Measurements from ENCODE around the gene PLEKHG2. TPM values are rescaled to one million over a fixed set of nuclear protein-coding genes. Genes with fewer than 3 reads are reported as not detected.

PLEKHG2 gene
- total RNA-seq, 1 donor from 2014 or later, result 14.1 TPM

DNA sequence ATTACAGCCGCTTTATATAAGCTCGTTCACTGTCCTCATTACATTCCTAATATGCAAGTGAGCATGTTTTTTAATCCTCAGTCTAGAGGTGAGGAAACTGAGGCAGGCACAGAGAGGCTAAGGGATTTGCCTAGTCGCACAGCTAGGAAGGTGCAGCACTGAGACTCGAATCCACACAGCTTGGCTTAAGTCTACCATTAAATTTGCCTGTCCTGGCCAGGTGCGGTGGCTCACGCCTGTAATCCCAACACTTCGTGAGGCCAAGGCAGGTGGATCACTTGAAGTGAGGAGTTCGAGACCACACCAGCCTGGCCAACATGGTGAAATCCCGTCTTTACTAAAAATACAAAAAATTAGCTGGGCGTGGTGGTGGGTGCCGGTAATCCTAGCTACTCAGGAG, 15.2 kb downstream of the PLEKHG2 start:
- intact Hi-C loops (cut with micrococcal nuclease), result no loop called here
- H3K27ac ChIP-seq (replicated peaks), result peak overlapping the region; percentile 95
- H3K4me1 ChIP-seq, result peaks cover 27% of the 10 kb centered on the region
- no peak overlapping the region for H3K4me3 ChIP-seq
- no peak for DNase-seq
- H3K36me3 ChIP-seq, result peaks cover 28% of the 10 kb centered on the region
- no peaks in the 10 kb centered on the region for H3K27me3 ChIP-seq (ENCODE audit: low read depth)
- no peaks in the 10 kb centered on the region for H3K9me3 ChIP-seq (replicated peaks)
- TF ChIP-seq, protein P1, sequence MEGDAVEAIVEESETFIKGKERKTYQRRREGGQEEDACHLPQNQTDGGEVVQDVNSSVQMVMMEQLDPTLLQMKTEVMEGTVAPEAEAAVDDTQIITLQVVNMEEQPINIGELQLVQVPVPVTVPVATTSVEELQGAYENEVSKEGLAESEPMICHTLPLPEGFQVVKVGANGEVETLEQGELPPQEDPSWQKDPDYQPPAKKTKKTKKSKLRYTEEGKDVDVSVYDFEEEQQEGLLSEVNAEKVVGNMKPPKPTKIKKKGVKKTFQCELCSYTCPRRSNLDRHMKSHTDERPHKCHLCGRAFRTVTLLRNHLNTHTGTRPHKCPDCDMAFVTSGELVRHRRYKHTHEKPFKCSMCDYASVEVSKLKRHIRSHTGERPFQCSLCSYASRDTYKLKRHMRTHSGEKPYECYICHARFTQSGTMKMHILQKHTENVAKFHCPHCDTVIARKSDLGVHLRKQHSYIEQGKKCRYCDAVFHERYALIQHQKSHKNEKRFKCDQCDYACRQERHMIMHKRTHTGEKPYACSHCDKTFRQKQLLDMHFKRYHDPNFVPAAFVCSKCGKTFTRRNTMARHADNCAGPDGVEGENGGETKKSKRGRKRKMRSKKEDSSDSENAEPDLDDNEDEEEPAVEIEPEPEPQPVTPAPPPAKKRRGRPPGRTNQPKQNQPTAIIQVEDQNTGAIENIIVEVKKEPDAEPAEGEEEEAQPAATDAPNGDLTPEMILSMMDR (IDR thresholded peaks at IDR 0.05; ENCODE audit: borderline replicate concordance), result no peak

- peaks cover 31% of the 10 kb centered on the region for H3K4me1 ChIP-seq
- H3K36me3 ChIP-seq, result peaks cover 28% of the 10 kb centered on the region
- peak; percentile 74 for DNase-seq
- H3K27ac ChIP-seq (replicated peaks), result peak overlapping the region; percentile 95
- TF ChIP-seq, protein P1 (IDR thresholded peaks at IDR 0.05; ENCODE audit: borderline replicate concordance), result no peak
- peak overlapping the region; percentile 48 for H3K4me3 ChIP-seq
- no peaks in the 10 kb centered on the region for H3K27me3 ChIP-seq (ENCODE audit: low read depth)
- H3K9me3 ChIP-seq (replicated peaks), result no peaks in the 10 kb centered on the region
- intact Hi-C loops (cut with micrococcal nuclease), result no loop called here
These were observed 16.0 kb downstream of the PLEKHG2 start for GRCh38 chr19:39428283-39429112.

- H3K27me3 ChIP-seq (ENCODE audit: low read depth), result no peaks in the 10 kb centered on the region
- peak overlapping the region; percentile 13 for H3K4me3 ChIP-seq
- peaks cover 32% of the 10 kb centered on the region for H3K36me3 ChIP-seq
- intact Hi-C loops (cut with micrococcal nuclease), result no loop called here
- H3K9me3 ChIP-seq (replicated peaks), result no peaks in the 10 kb centered on the region
- peak overlapping the region; percentile 73 for H3K27ac ChIP-seq (replicated peaks)
- peaks cover 53% of the 10 kb centered on the region for H3K4me1 ChIP-seq
- DNase-seq, result no peak
- TF ChIP-seq, protein P1 (IDR thresholded peaks at IDR 0.05; ENCODE audit: borderline replicate concordance), result no peak
These were observed 18.5 kb downstream of the PLEKHG2 start for GRCh38 chr19:39430675-39431593.

DNA sequence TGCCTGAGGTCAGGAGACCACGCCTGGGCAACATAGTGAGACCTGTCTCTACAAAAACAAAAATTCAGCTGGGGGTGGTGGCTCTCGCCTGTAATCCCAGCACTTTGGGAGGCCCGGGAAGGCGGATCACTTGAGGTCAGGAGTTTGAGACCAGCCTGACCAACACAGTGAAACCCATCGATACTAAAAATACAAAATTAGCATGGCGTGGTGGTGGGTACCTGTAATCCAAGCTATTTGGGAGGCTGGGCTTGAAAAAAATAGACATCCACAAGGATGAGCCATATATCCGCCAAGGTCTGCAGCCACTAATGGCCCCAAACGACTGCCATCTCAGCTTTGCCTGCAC, 20.2 kb downstream of the PLEKHG2 start:
- Histone ChIP-seq H3K4me1 (peaks cover 62% of the 10 kb centered on the region), H3K27me3 (ENCODE audit: low read depth) (no peaks in the 10 kb centered on the region), H3K27ac (replicated peaks) (no peak overlapping the region), H3K4me3 (no peak overlapping the region), H3K36me3 (peaks cover 32% of the 10 kb centered on the region), H3K9me3 (replicated peaks) (no peaks in the 10 kb centered on the region)
- intact Hi-C loops (cut with micrococcal nuclease), result no loop called here
- TF ChIP-seq, protein P1 (IDR thresholded peaks at IDR 0.05; ENCODE audit: borderline replicate concordance), result no peak
- no peak for DNase-seq

DNA sequence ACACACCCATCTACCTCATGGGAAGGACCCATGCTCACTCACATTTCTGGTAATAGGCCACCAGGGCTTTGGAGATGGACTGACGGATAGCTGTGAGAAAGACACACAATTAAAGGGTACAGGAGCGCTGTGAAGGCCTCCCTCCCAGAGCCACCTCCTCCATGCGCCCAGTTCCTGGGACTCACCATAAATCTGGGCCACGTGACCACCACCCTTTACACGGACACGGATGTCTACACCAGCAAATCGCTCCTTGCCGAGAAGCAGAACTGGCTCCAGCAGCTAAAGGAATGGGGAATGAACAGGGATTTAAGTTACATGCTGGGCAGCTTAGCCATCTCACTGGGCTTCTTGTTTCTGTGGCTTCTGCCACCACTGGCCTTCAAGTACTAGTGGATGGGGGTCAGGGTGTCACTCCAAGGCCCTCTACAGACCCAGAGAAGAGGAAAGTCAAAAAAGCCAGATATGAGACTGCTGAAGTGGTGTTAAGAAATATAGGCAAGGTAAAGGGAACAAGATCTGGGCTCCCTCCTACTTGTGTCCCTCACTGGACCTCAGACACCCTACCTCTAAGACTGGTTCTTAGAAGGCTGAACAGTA, 21.1 kb downstream of the PLEKHG2 start:
- intact Hi-C loops (cut with micrococcal nuclease), result no loop called here
- TF ChIP-seq, protein P1 (IDR thresholded peaks at IDR 0.05; ENCODE audit: borderline replicate concordance), result no peak
- peaks cover 52% of the 10 kb centered on the region for H3K4me1 ChIP-seq
- DNase-seq, result no peak
- H3K4me3 ChIP-seq, result no peak overlapping the region
- no peak overlapping the region for H3K27ac ChIP-seq (replicated peaks)
- peaks cover 32% of the 10 kb centered on the region for H3K36me3 ChIP-seq
- H3K9me3 ChIP-seq (replicated peaks), result no peaks in the 10 kb centered on the region
- peaks cover 4% of the 10 kb centered on the region for H3K27me3 ChIP-seq (ENCODE audit: low read depth)

Measured in left ventricle myocardium inferior (tissue), 1 donor.